K562 (cell line): ENCODE data around the gene MAPK8IP2. TPM values are rescaled to one million over a fixed set of nuclear protein-coding genes. Genes with fewer than 3 reads are reported as not detected.
A peak's percentile ranks its signal among the peaks of the same experiment; 100 is the strongest.

ENCODE experiments used
- CCNT2 ChIP-seq: IDR thresholded peaks from 2 replicates; pipeline ENCODE4 v1.6.1; 2011; ENCODE audit warnings: borderline replicate concordance, low read depth, mild to moderate bottlenecking, moderate library complexity, mixed read lengths, low read length; ENCODE audit not compliant: insufficient read length; ENCODE audit errors: extremely low read depth
- DDX20 ChIP-seq: fragments of 450-650 bp; IDR thresholded peaks from 2 replicates; pipeline ENCODE4 v1.6.1; 2016; ENCODE audit warnings: missing genetic modification characterization, low read depth, mild to moderate bottlenecking, missing compliant biosample characterization, moderate library complexity
- EP400 ChIP-seq: fragments of 450-650 bp; IDR thresholded peaks from 2 replicates; pipeline ENCODE4 v1.6.1; 2017; ENCODE audit warnings: antibody characterized with exemption, mild to moderate bottlenecking, moderate library complexity
- MTA3 ChIP-seq: fragments of 450-650 bp; formaldehyde crosslinking; IDR thresholded peaks from 2 replicates; pipeline ENCODE4 v1.6.1; 2017; ENCODE audit warnings: mild to moderate bottlenecking, borderline replicate concordance
- NFATC3 ChIP-seq: fragments of 450-650 bp; IDR thresholded peaks from 2 replicates; pipeline ENCODE4 v1.6.1; 2017; ENCODE audit warnings: mild to moderate bottlenecking
- SAP30 ChIP-seq: fragments of 200-600 bp; sonication (generic); IDR thresholded peaks from 2 replicates; pipeline ENCODE4 v1.6.1; 2012; ENCODE audit warnings: borderline replicate concordance, low read depth, mild to moderate bottlenecking, moderate library complexity, low read length, control low read depth, inconsistent platforms; ENCODE audit not compliant: insufficient read depth, poor library complexity, severe bottlenecking
- ZBED1 ChIP-seq: IDR thresholded peaks from 2 replicates; pipeline ENCODE4 v1.6.1; 2014
- ZFX ChIP-seq: sonication (generic); formaldehyde crosslinking; IDR thresholded peaks from 2 replicates; pipeline ENCODE4 v1.8.0; 2022; ENCODE audit warnings: mild to moderate bottlenecking, missing genetic modification reagents, moderate library complexity
- ZNF3 ChIP-seq: fragments of 250-450 bp; sonication (Bioruptor Pico); IDR thresholded peaks from 2 replicates; pipeline ENCODE4 v1.5.0; 2021; ENCODE audit warnings: mild to moderate bottlenecking, moderate library complexity
- polyA plus RNA-seq, 8 experiments: library from polyadenylated mRNA; depleted of rRNA in 4 of 8; stranded (reverse) in 5 of 8; unstranded in 3 of 8; fragments of >200 nt; fragmentation: Nextera tagmentation in 2 of 8; fragmentation: Illumina TruSeq in 1 of 8; extraction: Ambion mirVana in 2 of 8; extraction: Trizol in 1 of 8; gene quantifications; 2 replicates each; pipeline versions ENCODE4 v1.2.1 to v1.2.3, GENCODE V29; 2011 to 2014; ENCODE audit warnings: inconsistent platforms in 1 of 8, missing spikeins in 1 of 8
- total RNA-seq, 7 experiments: library from RNA; depleted of rRNA in 6 of 7; stranded (reverse); fragments of >200 nt in 6 of 7; fragmentation: Illumina TruSeq in 2 of 7; extraction: Trizol in 2 of 7; gene quantifications; 2 replicates each; pipeline versions ENCODE4 v1.2.1 to v1.2.3, GENCODE V29; 2011 to 2021; ENCODE audit warnings: low replicate concordance in 1 of 7
- TF ChIP-seq, protein P1 (sequence below): fragments of 450-650 bp; IDR thresholded peaks from 2 replicates; pipeline ENCODE4 v1.6.1; 2016
- TF ChIP-seq, protein P2 (sequence below): sonication (generic); formaldehyde crosslinking; IDR thresholded peaks from 2 replicates; pipeline ENCODE4 v1.8.0; 2022; ENCODE audit warnings: mild to moderate bottlenecking, missing genetic modification reagents
- TF ChIP-seq, protein P3 (sequence below): IDR thresholded peaks from 2 replicates; pipeline ENCODE4 v1.6.1; 2016; ENCODE audit warnings: missing genetic modification characterization, missing compliant biosample characterization
- TF ChIP-seq, protein P4 (sequence below): fragments of 450-650 bp; IDR thresholded peaks from 2 replicates; pipeline ENCODE4 v1.7.1; 2018; ENCODE audit warnings: mild to moderate bottlenecking, low read depth; ENCODE audit not compliant: partially characterized antibody

Gene MAPK8IP2
- total and polyA plus RNA-seq, 9 of the 15 experiments (the other 6 are each of a cell fraction or from before 2014, with no cell fraction given), result 0.01 to 0.47 (median 0.07) TPM; not detected in 2

DNA sequence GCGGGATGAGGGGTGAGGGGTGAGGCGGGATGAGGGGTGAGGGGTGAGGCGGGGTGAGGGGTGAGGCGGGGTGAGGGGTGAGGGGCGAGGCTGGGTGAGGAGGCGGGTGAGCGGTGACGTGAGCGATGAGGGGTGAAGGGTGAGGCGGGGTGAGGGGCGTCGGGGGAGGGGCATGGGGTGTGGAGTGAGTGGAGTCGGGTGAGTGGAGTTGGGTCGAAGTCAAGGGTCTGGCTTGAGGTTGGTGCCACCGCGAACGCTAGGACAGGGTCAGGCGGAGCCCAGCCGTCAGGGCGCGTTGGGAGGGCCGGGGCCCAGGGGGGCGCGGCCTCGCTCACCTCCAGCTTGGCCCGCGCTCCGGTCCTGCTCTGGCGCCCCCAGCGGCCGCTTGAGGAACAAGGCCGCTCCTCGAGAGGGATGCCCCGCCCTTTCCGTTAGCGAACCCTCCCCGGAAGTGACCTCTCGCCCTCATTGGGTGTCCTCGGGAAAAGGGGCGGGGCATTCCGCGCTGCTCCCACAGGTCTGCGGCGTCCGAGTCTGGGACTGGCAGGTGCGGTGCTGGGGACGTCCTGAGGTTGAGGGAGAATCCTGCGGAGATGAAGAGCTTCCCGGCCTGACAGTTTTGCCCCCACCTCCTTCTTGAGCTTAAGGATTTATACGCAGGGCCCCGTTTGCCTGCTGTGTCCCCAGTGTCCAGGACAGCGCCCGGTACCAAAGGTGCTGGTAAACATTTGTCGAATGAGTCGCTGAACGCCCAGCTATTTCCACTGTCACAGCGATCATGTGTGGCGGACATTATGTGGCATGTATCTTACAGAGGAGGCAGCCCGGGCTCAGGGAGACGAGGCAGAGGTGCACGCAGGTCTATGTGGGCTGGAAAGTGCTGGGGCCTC is 37.8 kb upstream of the MAPK8IP2 start, which contains the start of gene SYCE3 (continued):
- TF ChIP-seq, protein P1, sequence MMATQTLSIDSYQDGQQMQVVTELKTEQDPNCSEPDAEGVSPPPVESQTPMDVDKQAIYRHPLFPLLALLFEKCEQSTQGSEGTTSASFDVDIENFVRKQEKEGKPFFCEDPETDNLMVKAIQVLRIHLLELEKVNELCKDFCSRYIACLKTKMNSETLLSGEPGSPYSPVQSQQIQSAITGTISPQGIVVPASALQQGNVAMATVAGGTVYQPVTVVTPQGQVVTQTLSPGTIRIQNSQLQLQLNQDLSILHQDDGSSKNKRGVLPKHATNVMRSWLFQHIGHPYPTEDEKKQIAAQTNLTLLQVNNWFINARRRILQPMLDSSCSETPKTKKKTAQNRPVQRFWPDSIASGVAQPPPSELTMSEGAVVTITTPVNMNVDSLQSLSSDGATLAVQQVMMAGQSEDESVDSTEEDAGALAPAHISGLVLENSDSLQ, result peak; percentile 49
- TF ChIP-seq SAP30, result no peak
- TF ChIP-seq, protein P2, sequence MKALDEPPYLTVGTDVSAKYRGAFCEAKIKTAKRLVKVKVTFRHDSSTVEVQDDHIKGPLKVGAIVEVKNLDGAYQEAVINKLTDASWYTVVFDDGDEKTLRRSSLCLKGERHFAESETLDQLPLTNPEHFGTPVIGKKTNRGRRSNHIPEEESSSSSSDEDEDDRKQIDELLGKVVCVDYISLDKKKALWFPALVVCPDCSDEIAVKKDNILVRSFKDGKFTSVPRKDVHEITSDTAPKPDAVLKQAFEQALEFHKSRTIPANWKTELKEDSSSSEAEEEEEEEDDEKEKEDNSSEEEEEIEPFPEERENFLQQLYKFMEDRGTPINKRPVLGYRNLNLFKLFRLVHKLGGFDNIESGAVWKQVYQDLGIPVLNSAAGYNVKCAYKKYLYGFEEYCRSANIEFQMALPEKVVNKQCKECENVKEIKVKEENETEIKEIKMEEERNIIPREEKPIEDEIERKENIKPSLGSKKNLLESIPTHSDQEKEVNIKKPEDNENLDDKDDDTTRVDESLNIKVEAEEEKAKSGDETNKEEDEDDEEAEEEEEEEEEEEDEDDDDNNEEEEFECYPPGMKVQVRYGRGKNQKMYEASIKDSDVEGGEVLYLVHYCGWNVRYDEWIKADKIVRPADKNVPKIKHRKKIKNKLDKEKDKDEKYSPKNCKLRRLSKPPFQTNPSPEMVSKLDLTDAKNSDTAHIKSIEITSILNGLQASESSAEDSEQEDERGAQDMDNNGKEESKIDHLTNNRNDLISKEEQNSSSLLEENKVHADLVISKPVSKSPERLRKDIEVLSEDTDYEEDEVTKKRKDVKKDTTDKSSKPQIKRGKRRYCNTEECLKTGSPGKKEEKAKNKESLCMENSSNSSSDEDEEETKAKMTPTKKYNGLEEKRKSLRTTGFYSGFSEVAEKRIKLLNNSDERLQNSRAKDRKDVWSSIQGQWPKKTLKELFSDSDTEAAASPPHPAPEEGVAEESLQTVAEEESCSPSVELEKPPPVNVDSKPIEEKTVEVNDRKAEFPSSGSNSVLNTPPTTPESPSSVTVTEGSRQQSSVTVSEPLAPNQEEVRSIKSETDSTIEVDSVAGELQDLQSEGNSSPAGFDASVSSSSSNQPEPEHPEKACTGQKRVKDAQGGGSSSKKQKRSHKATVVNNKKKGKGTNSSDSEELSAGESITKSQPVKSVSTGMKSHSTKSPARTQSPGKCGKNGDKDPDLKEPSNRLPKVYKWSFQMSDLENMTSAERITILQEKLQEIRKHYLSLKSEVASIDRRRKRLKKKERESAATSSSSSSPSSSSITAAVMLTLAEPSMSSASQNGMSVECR (CRISPR knock-in tag), result no peak
- TF ChIP-seq, protein P3, sequence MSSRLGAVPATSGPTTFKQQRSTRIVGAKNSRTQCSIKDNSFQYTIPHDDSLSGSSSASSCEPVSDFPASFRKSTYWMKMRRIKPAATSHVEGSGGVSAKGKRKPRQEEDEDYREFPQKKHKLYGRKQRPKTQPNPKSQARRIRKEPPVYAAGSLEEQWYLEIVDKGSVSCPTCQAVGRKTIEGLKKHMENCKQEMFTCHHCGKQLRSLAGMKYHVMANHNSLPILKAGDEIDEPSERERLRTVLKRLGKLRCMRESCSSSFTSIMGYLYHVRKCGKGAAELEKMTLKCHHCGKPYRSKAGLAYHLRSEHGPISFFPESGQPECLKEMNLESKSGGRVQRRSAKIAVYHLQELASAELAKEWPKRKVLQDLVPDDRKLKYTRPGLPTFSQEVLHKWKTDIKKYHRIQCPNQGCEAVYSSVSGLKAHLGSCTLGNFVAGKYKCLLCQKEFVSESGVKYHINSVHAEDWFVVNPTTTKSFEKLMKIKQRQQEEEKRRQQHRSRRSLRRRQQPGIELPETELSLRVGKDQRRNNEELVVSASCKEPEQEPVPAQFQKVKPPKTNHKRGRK (tag), result no peak
- no peak for TF ChIP-seq ZBED1
- TF ChIP-seq ZFX (CRISPR knock-in tag), result peak; percentile 63
- TF ChIP-seq CCNT2, result peak; percentile 44
- TF ChIP-seq NFATC3, result no peak
- peak; percentile 68; the same call in 1 of the 2 replicates for TF ChIP-seq MTA3
- peak; percentile 40; the same call in 1 of the 2 replicates for TF ChIP-seq EP400
- no peak for TF ChIP-seq DDX20 (tag)
- TF ChIP-seq, protein P4, sequence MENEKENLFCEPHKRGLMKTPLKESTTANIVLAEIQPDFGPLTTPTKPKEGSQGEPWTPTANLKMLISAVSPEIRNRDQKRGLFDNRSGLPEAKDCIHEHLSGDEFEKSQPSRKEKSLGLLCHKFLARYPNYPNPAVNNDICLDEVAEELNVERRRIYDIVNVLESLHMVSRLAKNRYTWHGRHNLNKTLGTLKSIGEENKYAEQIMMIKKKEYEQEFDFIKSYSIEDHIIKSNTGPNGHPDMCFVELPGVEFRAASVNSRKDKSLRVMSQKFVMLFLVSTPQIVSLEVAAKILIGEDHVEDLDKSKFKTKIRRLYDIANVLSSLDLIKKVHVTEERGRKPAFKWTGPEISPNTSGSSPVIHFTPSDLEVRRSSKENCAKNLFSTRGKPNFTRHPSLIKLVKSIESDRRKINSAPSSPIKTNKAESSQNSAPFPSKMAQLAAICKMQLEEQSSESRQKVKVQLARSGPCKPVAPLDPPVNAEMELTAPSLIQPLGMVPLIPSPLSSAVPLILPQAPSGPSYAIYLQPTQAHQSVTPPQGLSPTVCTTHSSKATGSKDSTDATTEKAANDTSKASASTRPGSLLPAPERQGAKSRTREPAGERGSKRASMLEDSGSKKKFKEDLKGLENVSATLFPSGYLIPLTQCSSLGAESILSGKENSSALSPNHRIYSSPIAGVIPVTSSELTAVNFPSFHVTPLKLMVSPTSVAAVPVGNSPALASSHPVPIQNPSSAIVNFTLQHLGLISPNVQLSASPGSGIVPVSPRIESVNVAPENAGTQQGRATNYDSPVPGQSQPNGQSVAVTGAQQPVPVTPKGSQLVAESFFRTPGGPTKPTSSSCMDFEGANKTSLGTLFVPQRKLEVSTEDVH, result peak; percentile 29
- no peak for TF ChIP-seq ZNF3 (CRISPR knock-in tag)
